HG03025 (cell line): Measurements from ENCODE around the gene TMEM219.
"Not testable (repeated sequence)": the region's sequence is repeated elsewhere in the genome, so short reads cannot be mapped to it uniquely, and the experiment has no call there.

ENCODE experiments used
- ATAC-seq: cut with Tn5 transposase; IDR thresholded peaks from one replicate; pipeline ENCODE4 v1.9.1; 2021; ENCODE audit warnings: mild to moderate bottlenecking, moderate library complexity; ENCODE audit not compliant: unreplicated experiment, low FRiP score

Gene TMEM219

DNA sequence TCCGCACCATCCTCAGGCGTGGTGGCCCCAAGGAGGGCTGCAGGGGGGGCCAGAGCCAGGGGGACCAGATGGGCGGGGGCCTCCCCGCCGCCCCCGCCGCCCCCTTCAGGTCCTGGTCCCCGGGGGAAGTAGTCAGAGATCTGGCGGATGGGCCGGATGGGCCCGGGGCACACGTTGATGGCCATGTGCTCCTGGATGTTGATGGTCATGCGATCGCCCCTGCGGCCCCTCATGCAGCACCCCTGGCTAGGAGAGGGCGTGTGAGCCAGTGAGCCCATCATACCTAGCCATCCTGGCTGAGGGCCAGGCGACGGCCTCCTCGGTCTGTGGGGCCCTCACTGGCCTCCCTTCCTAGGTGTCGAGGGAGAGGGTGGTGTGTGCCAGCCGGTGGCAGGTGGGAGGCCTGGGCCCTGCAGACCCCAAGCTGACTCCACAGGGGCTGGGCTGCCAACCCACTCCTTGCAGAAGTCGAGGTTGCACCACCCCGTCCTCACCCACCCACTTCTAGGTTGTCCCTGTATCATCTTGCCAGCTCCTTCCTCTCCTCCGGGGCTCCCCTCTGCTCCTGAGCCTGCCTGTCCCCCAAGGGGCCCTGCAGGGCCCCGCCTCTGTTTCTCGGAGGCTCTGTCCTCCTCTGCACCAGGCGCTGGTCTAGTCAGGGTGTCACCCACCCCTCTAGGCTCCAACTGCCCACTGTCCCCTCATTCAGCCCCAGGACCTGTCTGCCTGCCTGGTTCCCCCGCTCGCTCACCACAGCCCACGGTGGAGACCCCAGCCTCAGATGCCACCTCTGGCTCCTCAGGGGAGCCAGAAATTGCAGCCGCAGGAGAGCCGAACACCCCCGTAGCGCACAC lies 48.3 kb downstream of the TMEM219 start:
- ATAC-seq = no peak

DNA sequence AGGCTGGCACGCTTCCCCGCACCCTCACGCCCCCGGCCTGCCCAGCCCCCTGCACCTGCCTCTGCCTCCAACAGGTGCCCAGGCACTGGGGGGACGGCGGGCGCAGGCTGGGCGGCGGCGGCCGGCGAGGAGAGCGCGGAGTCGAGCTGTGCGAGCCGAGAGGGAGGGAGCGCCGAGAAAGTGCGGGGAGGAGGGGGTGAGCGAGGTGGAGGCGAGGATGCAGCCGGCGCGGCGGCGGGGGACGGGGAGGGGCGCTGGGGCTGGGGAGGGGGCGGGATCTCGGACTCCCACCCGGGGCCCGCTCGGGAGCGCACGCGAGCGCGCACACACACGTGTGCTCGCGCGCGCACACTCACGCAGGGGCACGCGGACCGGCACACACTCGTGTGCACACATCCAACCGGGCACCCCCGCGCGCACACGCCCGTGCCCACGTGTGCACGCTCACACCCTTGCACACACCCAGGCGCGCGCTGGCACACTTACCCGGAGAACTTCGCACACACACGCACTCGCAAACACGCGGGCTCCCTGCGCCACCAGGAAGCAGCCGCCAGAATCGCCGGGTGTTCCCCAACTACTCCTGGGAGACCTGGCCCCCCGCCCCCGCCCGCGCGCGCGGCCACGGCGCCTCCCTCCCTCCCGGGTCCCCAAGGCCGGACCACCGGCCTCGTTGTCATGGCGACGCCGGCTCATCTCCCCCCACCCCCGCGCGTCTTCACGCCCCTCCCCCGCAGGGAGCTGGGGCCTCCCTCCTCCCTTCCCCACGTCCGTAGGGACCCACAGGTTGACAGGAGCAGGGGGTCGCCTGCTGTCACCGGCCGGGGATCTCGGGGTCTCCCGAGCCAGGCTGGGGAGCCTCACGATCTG lies 49.2 kb downstream of the TMEM219 start, which contains the start of gene DOC2A:
Gene DOC2A (minus strand): TSS at position 184 of the 870 bp plus-strand sequence. CDS start 805 bp downstream, outside the sequence.
- no peak for ATAC-seq

DNA sequence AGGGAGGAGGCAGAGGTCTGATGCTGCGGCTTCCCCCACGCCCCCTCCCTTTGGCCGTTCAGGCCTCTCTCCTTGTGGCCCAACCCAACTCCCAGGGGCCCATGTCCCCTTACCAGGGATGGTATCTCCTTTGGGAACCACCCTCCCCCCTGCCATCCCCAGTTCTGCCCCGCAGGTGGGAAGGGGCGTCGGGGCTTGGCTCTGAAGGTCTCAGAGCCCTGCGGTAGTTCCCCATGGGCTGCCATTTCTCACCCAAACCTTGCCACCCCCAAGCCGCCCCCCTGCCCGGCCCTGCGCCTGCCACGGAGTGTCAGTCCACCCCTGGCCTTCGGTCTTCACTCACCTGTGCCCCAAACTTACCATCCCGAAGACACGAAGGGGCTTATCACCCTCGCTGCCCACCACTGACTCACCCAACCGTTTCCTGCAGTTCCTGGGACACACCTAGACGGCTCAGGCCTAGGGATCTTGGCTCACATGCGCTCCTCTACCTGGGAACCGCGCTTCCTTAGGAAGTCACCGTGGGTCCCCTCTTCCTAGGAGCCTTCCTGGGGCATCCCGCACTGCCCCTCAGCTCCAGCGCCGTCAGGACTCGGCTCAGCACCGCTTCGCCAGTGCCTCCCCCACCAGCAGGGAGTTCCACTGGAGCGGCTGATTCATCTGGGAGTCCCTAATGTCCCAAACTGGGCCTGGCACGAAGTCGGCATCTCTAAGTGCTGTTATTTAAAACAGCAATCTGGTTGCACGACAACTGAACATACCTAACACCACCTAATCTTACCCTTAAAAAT lies 50.0 kb downstream of the TMEM219 start:
- no peak for ATAC-seq

DNA sequence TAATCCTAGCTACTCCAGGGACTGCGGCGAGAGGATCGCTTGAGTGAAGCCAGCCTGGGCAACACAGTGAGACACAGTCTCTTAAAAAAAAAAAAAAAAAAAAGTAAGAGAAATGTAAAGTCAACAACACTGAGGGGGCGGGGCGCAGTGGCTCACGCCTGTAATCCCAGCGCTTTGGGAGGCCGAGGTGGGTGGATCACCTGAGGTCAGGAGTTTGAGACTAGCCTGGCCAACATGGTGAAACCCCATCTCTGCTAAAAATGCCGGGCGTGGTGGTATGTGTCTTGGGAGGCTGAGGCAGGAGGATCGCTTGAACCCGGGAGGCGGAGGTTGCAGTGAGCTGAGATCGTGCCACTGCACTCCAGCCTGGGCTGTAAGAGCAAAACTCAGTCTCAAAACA lies 50.7 kb downstream of the TMEM219 start:
- ATAC-seq = not testable (repeated sequence)

DNA sequence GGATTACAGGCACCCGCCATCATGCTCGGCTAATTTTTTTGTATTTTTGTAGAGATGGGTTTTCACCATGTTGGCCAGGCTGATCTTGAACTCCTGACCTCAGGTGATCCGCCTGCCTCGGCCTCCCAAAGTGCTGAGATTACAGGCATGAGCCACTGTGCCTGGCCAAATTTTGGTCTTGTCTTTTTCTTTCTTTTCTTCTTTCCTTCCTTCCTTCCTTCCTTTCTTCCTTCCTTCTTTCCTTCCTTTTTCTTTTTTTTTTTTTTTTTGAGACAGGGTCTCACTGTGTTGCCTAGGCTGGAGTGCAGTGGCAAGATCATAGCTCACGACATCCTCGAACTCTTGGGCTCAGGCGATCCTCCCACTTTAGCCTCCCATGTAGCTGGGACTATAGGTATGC lies 53.6 kb downstream of the TMEM219 start:
- ATAC-seq = not testable (repeated sequence)

DNA sequence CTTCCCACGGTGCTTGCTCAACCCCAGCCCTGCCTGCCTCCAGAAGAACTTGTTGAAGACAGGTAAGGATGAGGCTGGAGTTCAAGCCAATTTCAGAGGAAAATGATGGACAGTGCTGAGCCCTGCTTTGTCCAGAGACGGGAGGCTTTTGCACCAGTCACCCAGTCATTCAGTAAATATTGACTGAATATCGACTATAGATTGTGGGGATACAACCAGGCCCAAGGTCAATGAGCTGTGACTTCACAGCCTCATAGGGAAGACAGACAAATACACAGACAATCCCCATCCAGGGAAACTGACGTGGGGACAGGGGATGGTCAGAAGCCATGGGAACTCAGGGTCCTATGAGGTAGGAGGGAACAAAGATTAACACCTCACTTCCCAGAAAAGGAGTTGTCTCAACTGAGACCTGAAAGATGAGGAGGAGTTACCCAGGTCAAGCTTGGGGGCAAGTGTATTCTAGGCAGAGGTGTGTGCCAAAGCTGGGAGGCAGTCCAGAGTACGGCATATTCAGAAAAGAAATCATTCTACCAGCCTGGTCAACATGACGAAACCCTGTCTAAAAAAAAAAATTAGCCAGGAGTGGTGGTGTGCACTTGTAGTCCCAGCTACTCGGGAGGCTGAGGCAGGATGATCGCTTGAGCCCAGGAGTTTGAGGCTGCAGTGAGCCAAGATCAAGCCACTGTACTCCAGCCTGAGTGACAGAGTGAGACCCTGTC lies 54.8 kb downstream of the TMEM219 start:
- ATAC-seq = no peak

DNA sequence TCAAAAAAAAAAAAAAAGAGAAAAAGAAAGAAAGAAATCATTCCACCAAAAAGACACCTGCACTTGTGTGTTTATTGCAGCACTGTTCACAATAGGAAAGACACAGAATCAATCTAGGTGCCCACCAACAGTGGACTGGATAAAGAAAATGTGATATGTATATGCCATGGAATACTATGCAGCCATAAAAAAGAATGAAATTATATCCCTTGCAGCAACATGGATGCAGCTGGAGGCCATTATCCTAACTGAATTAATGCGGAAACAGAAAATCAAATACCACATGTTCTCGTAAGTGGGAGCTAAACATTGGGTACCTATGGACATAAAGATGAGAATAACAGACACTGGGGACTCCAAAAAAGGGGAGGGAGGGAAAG lies 55.4 kb downstream of the TMEM219 start:
- no peak for ATAC-seq

DNA sequence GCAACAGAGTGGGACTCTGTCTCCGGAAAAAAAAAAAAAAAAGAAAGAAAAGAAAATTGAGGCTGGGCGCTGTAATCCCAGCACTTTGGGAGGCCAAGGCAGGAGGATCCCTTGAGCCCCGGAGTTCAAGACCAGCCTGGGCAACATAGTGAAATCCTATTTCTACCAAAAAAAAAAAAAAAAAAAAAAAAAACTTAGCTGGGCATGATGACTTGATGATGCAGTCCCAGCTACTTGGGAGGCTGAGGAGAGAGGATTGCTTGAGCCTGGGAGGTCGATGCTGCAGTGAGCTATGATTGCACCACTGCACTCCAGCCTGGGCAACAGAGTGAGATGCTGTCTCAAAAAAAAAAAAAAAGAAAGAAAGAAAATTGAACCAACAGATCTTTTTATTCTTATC lies 56.1 kb downstream of the TMEM219 start:
- ATAC-seq = not testable (repeated sequence)

DNA sequence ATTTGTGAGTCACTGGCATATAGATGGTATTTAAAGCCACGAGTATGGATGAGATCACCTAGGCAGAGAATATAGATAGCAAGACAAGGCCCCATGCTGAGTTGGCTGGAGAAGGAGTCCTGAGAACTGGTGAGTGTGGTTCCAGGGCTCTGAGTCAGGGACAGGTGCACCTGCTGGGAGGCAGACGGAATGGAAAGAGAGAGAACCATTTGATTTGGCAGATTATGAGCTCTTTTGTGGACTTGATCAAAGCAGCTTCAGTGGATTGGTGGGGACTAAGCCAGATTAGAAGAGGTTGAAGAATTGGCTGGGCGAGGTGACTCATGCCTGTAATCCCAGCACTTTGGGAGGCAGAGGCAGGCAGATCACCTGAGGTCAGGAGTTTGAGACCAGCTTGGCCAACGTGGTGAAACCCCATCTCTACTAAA lies 56.9 kb downstream of the TMEM219 start:
- no peak for ATAC-seq
